OCI-LY1 (cell line): ENCODE data around the gene PMEPA1.

Experiments used
- H2AFZ ChIP-seq: fragments of 200-600 bp; sonication (generic), shearing (Covaris generic); 2 replicates; pipeline ENCODE4 v1.6.0; 2014; ENCODE audit warnings: antibody characterized with exemption, mild to moderate bottlenecking, low read length
- H3F3A ChIP-seq: fragments of 200-600 bp; sonication (generic), shearing (Covaris generic); 2 replicates; pipeline ENCODE4 v1.6.0; 2014; ENCODE audit warnings: mild to moderate bottlenecking, antibody characterized with exemption, low read length, moderate library complexity; ENCODE audit not compliant: insufficient read depth
- H3K27ac ChIP-seq: fragments of 200-600 bp; sonication (generic); 2 replicates; pipeline ENCODE4 v1.5.1; 2014; ENCODE audit warnings: low read length, mixed run types, mild to moderate bottlenecking, low read depth; ENCODE audit not compliant: poor library complexity, severe bottlenecking
- H3K27me3 ChIP-seq: fragments of 200-600 bp; sonication (generic); 2 replicates; pipeline ENCODE4 v1.6.0; 2014; ENCODE audit warnings: antibody characterized with exemption, mild to moderate bottlenecking, low read length, moderate library complexity; ENCODE audit not compliant: insufficient read depth
- H3K36me3 ChIP-seq: fragments of 200-600 bp; sonication (generic); 2 replicates; pipeline ENCODE4 v1.6.1; 2014; ENCODE audit warnings: mild to moderate bottlenecking, antibody characterized with exemption, low read length, moderate library complexity, mixed read lengths; ENCODE audit not compliant: insufficient read depth
- H3K4me1 ChIP-seq: fragments of 200-600 bp; sonication (generic); 2 replicates; pipeline ENCODE4 v1.5.1; 2014; ENCODE audit warnings: mild to moderate bottlenecking, low read length, moderate library complexity; ENCODE audit not compliant: insufficient read depth, severe bottlenecking
- H3K4me2 ChIP-seq: fragments of 200-600 bp; sonication (generic), shearing (Covaris generic); 2 replicates; pipeline ENCODE4 v1.6.1; 2014; ENCODE audit warnings: low read length
- H3K4me3 ChIP-seq: fragments of 200-600 bp; sonication (generic); 2 replicates; pipeline ENCODE4 v1.5.1; 2014; ENCODE audit warnings: low read length, low read depth, mild to moderate bottlenecking, mixed read lengths; ENCODE audit not compliant: poor library complexity, severe bottlenecking
- H3K79me2 ChIP-seq: fragments of 200-600 bp; shearing (Covaris generic); 2 replicates; pipeline ENCODE4 v1.6.1; 2016; ENCODE audit warnings: mixed run types, low read length, mixed read lengths; ENCODE audit not compliant: insufficient read depth
- H3K9ac ChIP-seq: fragments of 200-600 bp; sonication (generic), shearing (Covaris generic); 2 replicates; pipeline ENCODE4 v1.6.1; 2014; ENCODE audit warnings: mild to moderate bottlenecking, low read length, mixed read lengths
- H3K9me2 ChIP-seq: fragments of 200-600 bp; sonication (generic), shearing (Covaris generic); 2 replicates; pipeline ENCODE4 v1.6.1; 2014; ENCODE audit warnings: low read depth, mild to moderate bottlenecking, low read length, mixed read lengths
- H3K9me3 ChIP-seq: fragments of 200-600 bp; shearing (Covaris generic); 2 replicates; pipeline ENCODE4 v1.6.1; 2014; ENCODE audit warnings: low read length, mixed read lengths
- H4K20me1 ChIP-seq: fragments of 200-600 bp; sonication (generic), shearing (Covaris generic); 2 replicates; pipeline ENCODE4 v1.6.0; 2016; ENCODE audit warnings: mild to moderate bottlenecking, low read length; ENCODE audit not compliant: insufficient read depth
- EZH2 ChIP-seq: fragments of 200-600 bp; sonication (generic), shearing (Covaris generic); IDR thresholded peaks from 2 replicates; pipeline ENCODE4 v1.8.0; 2017; ENCODE audit warnings: borderline replicate concordance, mixed run types, mild to moderate bottlenecking, antibody characterized with exemption, low read length, moderate library complexity, mixed read lengths
- TF ChIP-seq, protein P1 (sequence below): fragments of 200-600 bp; sonication (generic), shearing (Covaris generic); IDR thresholded peaks from 2 replicates; pipeline ENCODE4 v1.5.1; 2017; ENCODE audit warnings: mild to moderate bottlenecking, antibody characterized with exemption, low read length, moderate library complexity, mixed read lengths

The PMEPA1 gene

DNA sequence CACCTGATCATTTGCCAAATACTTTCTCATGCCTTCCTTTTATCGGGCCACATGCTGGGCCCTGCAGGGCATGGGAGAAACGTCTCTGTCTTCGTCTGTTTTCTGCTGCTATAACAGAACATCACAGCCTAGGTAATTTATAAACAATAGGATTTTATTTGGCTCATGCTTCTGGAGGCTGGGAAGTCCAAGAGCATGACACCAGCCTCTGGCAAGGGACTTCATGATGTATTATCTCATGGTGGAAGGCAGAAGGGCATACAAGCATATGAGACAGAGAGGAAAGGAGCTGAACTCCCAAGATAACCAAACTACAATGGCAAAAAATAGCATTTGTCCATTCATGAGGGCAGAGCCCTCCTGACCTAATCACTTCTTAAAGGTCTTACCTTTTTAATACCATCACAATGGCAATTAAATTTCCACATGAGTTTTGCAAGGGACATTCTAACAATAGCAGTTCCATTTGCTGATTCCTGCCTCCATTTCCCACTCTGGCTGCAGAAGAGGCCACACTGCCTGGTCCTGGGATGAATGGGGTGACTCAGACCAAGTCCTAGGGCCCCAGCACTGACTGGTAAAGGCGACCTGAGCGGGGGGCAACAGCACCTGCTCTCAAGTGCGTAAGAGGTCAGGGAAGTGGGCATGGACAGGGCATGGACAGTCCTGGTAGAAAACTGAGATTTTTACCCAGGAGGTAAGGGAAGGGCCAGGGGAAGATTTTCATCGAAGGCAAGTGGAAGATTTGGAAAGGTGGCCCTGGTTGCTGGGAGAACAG, 84.4 kb downstream of the PMEPA1 start:
- Histone ChIP-seq H3K4me1 (peaks cover 12% of the 10 kb centered on the region), H3K9ac (no peak overlapping the region), H3K9me2 (no peaks in the 10 kb centered on the region), H4K20me1 (no peaks in the 10 kb centered on the region), H3K4me3 (no peak overlapping the region), H3K36me3 (no peaks in the 10 kb centered on the region), H3K79me2 (no peaks in the 10 kb centered on the region), H3F3A (no peaks in the 10 kb centered on the region), H3K9me3 (no peaks in the 10 kb centered on the region), H2AFZ (no peak overlapping the region), H3K4me2 (no peak overlapping the region), H3K27ac (no peak overlapping the region), H3K27me3 (peaks cover 21% of the 10 kb centered on the region; the same call in 1 of the 2 replicates)
- TF ChIP-seq EZH2: no peak
- TF ChIP-seq, protein P1, sequence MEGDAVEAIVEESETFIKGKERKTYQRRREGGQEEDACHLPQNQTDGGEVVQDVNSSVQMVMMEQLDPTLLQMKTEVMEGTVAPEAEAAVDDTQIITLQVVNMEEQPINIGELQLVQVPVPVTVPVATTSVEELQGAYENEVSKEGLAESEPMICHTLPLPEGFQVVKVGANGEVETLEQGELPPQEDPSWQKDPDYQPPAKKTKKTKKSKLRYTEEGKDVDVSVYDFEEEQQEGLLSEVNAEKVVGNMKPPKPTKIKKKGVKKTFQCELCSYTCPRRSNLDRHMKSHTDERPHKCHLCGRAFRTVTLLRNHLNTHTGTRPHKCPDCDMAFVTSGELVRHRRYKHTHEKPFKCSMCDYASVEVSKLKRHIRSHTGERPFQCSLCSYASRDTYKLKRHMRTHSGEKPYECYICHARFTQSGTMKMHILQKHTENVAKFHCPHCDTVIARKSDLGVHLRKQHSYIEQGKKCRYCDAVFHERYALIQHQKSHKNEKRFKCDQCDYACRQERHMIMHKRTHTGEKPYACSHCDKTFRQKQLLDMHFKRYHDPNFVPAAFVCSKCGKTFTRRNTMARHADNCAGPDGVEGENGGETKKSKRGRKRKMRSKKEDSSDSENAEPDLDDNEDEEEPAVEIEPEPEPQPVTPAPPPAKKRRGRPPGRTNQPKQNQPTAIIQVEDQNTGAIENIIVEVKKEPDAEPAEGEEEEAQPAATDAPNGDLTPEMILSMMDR: no peak

- H3K27ac ChIP-seq: no peak overlapping the region
- H2AFZ ChIP-seq: no peak overlapping the region
- peaks cover 12% of the 10 kb centered on the region for H3K4me1 ChIP-seq
- no peaks in the 10 kb centered on the region for H3K79me2 ChIP-seq
- H3K9ac ChIP-seq: no peak overlapping the region
- no peaks in the 10 kb centered on the region for H3F3A ChIP-seq
- no peaks in the 10 kb centered on the region for H3K9me2 ChIP-seq
- no peak overlapping the region for H3K4me2 ChIP-seq
- H3K4me3 ChIP-seq: no peak overlapping the region
- no peaks in the 10 kb centered on the region for H3K36me3 ChIP-seq
- no peaks in the 10 kb centered on the region for H4K20me1 ChIP-seq
- H3K9me3 ChIP-seq: no peaks in the 10 kb centered on the region
- TF ChIP-seq EZH2: no peak
- TF ChIP-seq, protein P1: no peak
- peaks cover 21% of the 10 kb centered on the region; the same call in 1 of the 2 replicates for H3K27me3 ChIP-seq
Observed at GRCh38 chr20:57624124-57624523, 85.7 kb downstream of the PMEPA1 start.

DNA sequence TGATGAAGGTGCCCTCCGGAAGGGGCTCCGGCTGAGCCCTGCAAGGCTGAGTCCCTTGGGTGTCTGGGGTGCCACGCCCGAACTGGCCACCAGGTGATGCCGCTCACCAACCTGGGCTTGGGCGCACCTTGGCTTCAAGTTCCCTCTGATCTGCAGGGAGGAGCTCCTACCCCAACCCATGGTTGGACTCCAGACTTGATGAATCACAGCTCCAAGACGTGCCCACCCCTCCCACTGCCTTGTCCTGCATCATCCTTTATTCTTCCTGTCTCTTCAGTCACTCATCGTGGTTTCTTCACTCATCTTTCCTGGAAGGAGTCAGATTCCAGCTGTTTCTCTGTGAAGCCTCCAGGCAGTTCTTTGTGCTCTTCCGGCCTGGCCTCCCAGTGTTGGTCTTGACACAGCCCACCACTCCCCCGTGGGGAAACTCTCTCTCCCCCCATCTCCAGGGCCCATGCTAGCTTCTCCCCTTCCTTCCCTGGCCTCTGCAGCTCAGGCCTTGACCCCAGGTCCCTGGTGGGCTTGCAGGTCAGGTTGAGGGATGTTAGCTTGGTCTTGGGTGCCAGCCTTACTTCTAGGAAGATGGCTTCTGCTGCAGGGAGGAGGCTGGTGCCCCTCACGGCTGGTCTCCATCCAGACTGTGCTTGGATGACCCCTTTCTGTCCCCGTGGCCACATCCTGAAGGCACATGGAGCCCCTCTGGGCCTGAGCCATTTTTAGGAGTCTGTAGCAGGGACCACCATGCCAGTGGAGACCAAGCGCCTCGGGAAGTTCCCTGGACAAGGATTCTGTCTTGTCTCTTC, 87.0 kb downstream of the PMEPA1 start:
- Histone ChIP-seq H2AFZ (no peak overlapping the region), H3F3A (no peaks in the 10 kb centered on the region), H3K9me2 (no peaks in the 10 kb centered on the region), H3K4me2 (no peak overlapping the region), H3K36me3 (no peaks in the 10 kb centered on the region), H3K79me2 (no peaks in the 10 kb centered on the region), H3K4me3 (no peak overlapping the region), H3K9me3 (no peaks in the 10 kb centered on the region), H3K9ac (no peak overlapping the region), H4K20me1 (no peaks in the 10 kb centered on the region), H3K27ac (no peak overlapping the region), H3K4me1 (peaks cover 4% of the 10 kb centered on the region), H3K27me3 (peaks cover 21% of the 10 kb centered on the region; the same call in 1 of the 2 replicates)
- TF ChIP-seq, protein P1: peak; percentile 79
- no peak for TF ChIP-seq EZH2
